IPS DF 6.9 (cell line): ENCODE measurements around the gene EFCAB8.

Experiments used
- DNase-seq: peaks from one replicate; pipeline ENCODE4 v3.0.0-alpha.2; 2013; ENCODE audit warnings: low read depth, low spot score
- H3K27ac ChIP-seq: one replicate; pipeline ENCODE4 v1.5.1; 2013; ENCODE audit warnings: low read length, control low read depth
- H3K27me3 ChIP-seq: 2 replicates; pipeline ENCODE4 v1.6.1; 2013; ENCODE audit warnings: mild to moderate bottlenecking, low read length; ENCODE audit not compliant: control insufficient read depth, insufficient read depth
- H3K36me3 ChIP-seq: 2 replicates; pipeline ENCODE4 v1.6.1; 2013; ENCODE audit warnings: low read length; ENCODE audit not compliant: control insufficient read depth, insufficient read depth
- H3K4me1 ChIP-seq: 2 replicates; pipeline ENCODE4 v1.6.1; 2013; ENCODE audit warnings: low read length; ENCODE audit not compliant: control insufficient read depth, insufficient read depth
- H3K4me3 ChIP-seq: 2 replicates; pipeline ENCODE4 v1.5.1; 2013; ENCODE audit warnings: mild to moderate bottlenecking, low read length
- H3K9me3 ChIP-seq: 2 replicates; pipeline ENCODE4 v1.6.1; 2013; ENCODE audit warnings: low read length, inconsistent platforms; ENCODE audit not compliant: control insufficient read depth, insufficient read depth
- WGBS: extraction: QIAGEN DNeasy Blood & Tissue Kit; methylation state at CpG from one replicate; pipeline ENCODE4 v1.1.7; 2013; ENCODE audit warnings: mixed read lengths, missing lambda C conversion rate; ENCODE audit not compliant: insufficient read length, insufficient coverage; 5-methylcytosine and 5-hydroxymethylcytosine counted together

EFCAB8 gene

GRCh38 chr20:32986331-32986966 lies 127.7 kb downstream of the EFCAB8 start:
- no peaks in the 10 kb centered on the region for H3K9me3 ChIP-seq
- no peak for DNase-seq
- no peak overlapping the region for H3K27ac ChIP-seq
- H3K4me1 ChIP-seq: no peaks in the 10 kb centered on the region
- no CpG with 5 or more reads among the region's 18 CpGs for WGBS
- H3K36me3 ChIP-seq: no peaks in the 10 kb centered on the region
- H3K27me3 ChIP-seq: no peaks in the 10 kb centered on the region
- no peak overlapping the region; the same call in 1 of the 2 replicates for H3K4me3 ChIP-seq

GRCh38 chr20:32987044-32987825 lies 128.5 kb downstream of the EFCAB8 start:
- Histone ChIP-seq H3K9me3 (no peaks in the 10 kb centered on the region), H3K4me1 (no peaks in the 10 kb centered on the region), H3K36me3 (no peaks in the 10 kb centered on the region), H3K4me3 (no peak overlapping the region), H3K27ac (no peak overlapping the region), H3K27me3 (no peaks in the 10 kb centered on the region)
- no CpG with 5 or more reads among the region's 11 CpGs for WGBS
- DNase-seq: no peak

- no CpG with 5 or more reads among the region's 16 CpGs for WGBS
- Histone ChIP-seq H3K4me3 (no peak overlapping the region), H3K36me3 (no peaks in the 10 kb centered on the region), H3K4me1 (no peaks in the 10 kb centered on the region), H3K9me3 (no peaks in the 10 kb centered on the region), H3K27me3 (no peaks in the 10 kb centered on the region), H3K27ac (no peak overlapping the region)
- no peak for DNase-seq
Measured at GRCh38 chr20:32988008-32988407, 129.3 kb downstream of the EFCAB8 start.

- Histone ChIP-seq H3K4me3 (no peak overlapping the region), H3K9me3 (no peaks in the 10 kb centered on the region), H3K36me3 (no peaks in the 10 kb centered on the region), H3K27me3 (no peaks in the 10 kb centered on the region), H3K27ac (no peak overlapping the region), H3K4me1 (no peaks in the 10 kb centered on the region)
- WGBS: no CpG with 5 or more reads among the region's 14 CpGs
- DNase-seq: no peak
Measured at GRCh38 chr20:32989507-32990283, 131.0 kb downstream of the EFCAB8 start.

GRCh38 chr20:32990426-32990825 lies 131.7 kb downstream of the EFCAB8 start:
- DNase-seq: no peak
- no peaks in the 10 kb centered on the region for H3K9me3 ChIP-seq
- no peak overlapping the region for H3K4me3 ChIP-seq
- WGBS: no CpG with 5 or more reads among the region's 3 CpGs
- H3K36me3 ChIP-seq: no peaks in the 10 kb centered on the region
- H3K4me1 ChIP-seq: no peaks in the 10 kb centered on the region
- H3K27me3 ChIP-seq: no peaks in the 10 kb centered on the region
- no peak overlapping the region for H3K27ac ChIP-seq

GRCh38 chr20:32991383-32991782 lies 132.7 kb downstream of the EFCAB8 start:
- Histone ChIP-seq H3K4me1 (no peaks in the 10 kb centered on the region), H3K27me3 (no peaks in the 10 kb centered on the region), H3K4me3 (no peak overlapping the region), H3K36me3 (no peaks in the 10 kb centered on the region), H3K9me3 (no peaks in the 10 kb centered on the region), H3K27ac (no peak overlapping the region)
- no CpG with 5 or more reads among the region's 3 CpGs for WGBS
- no peak for DNase-seq

- WGBS: no CpG with 5 or more reads among the region's 8 CpGs
- H3K27me3 ChIP-seq: no peaks in the 10 kb centered on the region
Measured at GRCh38 chr20:32991792-32992641, 133.3 kb downstream of the EFCAB8 start.

GRCh38 chr20:32993496-32994050 lies 134.8 kb downstream of the EFCAB8 start:
- Histone ChIP-seq H3K36me3 (no peaks in the 10 kb centered on the region), H3K9me3 (no peaks in the 10 kb centered on the region), H3K4me3 (no peak overlapping the region), H3K27ac (no peak overlapping the region), H3K4me1 (no peaks in the 10 kb centered on the region), H3K27me3 (no peaks in the 10 kb centered on the region)
- no peak for DNase-seq
- no CpG with 5 or more reads among the region's 8 CpGs for WGBS

More at GRCh38 chr20:32991792-32992641, 133.3 kb downstream of the EFCAB8 start:
- Histone ChIP-seq H3K27ac (no peak overlapping the region), H3K9me3 (no peaks in the 10 kb centered on the region), H3K4me3 (no peak overlapping the region), H3K36me3 (no peaks in the 10 kb centered on the region), H3K4me1 (no peaks in the 10 kb centered on the region)
- DNase-seq: no peak

- DNase-seq: no peak
- Histone ChIP-seq H3K36me3 (no peaks in the 10 kb centered on the region), H3K27ac (no peak overlapping the region), H3K4me1 (no peaks in the 10 kb centered on the region), H3K4me3 (no peak overlapping the region), H3K27me3 (no peaks in the 10 kb centered on the region), H3K9me3 (no peaks in the 10 kb centered on the region)
Measured at GRCh38 chr20:32995802-32996201, 137.1 kb downstream of the EFCAB8 start.

GRCh38 chr20:32997431-32997830 lies 138.7 kb downstream of the EFCAB8 start:
- no peak for DNase-seq
- no peaks in the 10 kb centered on the region for H3K36me3 ChIP-seq
- no peaks in the 10 kb centered on the region for H3K9me3 ChIP-seq
- no peak overlapping the region for H3K4me3 ChIP-seq
- H3K27me3 ChIP-seq: no peaks in the 10 kb centered on the region
- H3K27ac ChIP-seq: no peak overlapping the region
- no CpG with 5 or more reads among the region's 2 CpGs for WGBS
- H3K4me1 ChIP-seq: no peaks in the 10 kb centered on the region
